NCI-H82 (cell line): ENCODE data around the gene ADAM29.
A peak's percentile ranks its signal among the peaks of the same experiment; 100 is the strongest.
"Not testable (repeated sequence)": the region's sequence is repeated elsewhere in the genome, so short reads cannot be mapped to it uniquely, and the experiment has no call there.

Source experiments
- DNase-seq: peaks from one replicate; lab custom pipeline; 2025; lab: John Stamatoyannopoulos, UW

The ADAM29 gene

DNA sequence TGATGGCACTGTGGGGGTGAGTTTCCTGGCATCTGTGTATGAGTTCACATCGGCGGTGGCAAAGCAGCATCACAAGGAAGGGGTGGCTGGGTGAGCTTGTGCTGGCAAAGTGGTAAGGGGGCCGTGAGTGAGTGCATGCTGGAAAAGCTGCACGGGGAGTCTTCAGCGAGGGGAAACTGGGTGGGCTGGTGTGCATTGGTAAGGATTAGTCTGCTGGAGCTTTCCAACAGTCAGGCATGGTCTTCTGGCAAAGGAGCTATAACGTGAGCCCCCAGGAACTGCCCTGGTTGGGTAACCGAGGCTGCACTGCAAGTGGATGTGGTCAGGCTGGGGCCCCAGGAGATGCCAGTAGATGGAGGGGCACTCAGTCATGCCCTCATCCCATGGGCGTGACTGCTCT, 30.7 kb downstream of the ADAM29 start:
- no peak for DNase-seq

DNA sequence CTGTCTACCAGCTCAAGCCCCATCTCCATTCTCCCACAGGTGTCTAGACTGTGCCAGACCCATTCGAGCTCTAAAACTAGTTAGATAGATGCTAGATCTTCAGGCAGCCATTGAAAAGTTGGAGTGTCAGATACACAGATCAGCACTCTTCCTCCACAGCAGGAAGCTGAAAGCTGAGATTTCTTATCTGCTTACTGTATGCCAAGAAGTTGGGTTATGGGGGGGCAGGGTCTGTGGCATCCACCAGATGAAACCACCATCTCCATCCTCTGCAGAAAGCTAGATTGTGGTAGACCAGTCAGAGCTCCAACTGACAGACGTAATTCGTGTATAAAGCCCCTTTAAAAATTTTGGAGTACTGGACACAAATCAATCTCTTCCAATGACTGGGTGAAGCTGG, 54.8 kb downstream of the ADAM29 start:
- no peak for DNase-seq

DNA sequence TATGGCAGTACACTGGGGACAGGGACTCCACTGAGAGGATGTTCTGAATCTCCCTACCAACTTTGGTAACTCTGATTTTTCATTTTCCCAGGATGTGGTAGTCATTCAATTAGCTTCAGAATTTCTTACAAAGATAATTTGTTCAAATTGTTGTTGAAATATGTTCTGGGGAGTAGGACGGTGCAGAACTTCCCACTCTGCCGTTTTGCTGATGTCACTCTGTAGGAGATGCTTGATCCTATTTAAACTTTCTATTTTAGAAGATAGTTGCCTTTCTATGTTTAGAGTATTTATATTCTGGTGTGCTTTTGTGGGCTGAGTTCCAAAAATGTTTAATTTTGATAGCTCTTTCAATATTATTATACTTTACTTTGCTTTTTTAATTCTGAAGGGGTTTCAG, 55.2 kb downstream of the ADAM29 start:
- DNase-seq, result no peak

DNA sequence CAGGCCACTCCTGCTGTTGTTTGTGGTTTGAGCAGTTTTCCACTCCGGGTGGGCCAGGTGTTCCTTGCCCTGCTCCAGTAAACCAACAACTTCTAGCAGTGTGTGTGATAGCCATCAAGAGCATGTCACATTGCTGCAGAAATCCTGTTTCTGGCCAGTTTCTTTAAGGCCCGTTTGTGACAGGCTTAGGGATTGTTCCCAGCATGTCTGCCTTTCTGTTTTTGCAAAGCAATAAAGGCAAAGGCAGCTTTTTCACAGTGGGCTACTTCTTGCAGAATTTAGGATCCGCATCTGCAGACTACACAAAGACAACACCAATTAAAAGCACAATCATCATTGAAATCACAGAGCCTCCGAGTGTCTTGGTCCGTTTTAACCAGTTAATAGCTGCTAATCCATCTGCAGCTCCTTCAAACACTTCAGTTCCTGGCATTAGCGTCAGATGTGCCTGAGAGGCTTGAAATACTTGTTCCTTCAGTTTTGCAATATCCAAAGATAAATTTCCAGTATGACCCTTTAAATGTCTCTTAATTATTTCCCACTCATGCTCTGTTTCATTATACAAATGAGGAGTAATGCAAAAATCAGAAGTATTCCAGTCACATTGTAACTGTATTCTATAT, 65.1 kb downstream of the ADAM29 start:
- peak; percentile 22 for DNase-seq

DNA sequence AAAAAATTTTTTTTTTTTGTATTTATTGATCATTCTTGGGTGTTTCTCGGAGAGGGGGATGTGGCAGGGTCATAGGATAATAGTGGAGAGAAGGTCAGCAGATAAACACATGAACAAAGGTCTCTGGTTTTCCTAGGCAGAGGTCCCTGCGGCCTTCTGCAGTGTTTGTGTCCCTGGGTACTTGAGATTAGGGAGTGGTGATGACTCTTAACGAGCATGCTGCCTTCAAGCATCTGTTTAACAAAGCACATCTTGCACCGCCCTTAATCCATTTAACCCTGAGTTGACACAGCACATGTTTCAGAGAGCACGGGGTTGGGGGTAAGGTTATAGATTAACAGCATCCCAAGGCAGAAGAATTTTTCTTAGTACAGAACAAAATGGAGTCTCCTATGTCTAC, 65.7 kb downstream of the ADAM29 start:
- not testable (repeated sequence) for DNase-seq

DNA sequence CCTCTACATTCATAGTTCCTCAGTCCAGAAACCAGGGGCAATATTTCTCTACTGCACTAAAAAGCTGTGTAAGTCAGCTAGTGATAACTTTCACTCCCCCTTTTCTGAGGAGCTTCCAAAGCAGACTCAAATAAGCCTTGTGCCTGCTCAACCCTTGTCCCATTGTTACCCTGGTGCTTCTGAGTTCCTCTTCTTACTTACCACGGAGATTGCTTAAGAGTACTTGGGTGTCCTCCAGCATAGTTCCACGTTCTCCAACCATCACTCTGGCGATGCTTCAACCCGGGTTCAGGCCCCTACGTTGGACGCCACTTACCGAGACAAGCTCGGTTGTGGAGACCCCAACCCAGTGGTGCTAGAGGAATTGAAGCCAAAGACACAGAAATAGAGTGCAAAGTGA, 71.6 kb downstream of the ADAM29 start:
- no peak for DNase-seq

DNA sequence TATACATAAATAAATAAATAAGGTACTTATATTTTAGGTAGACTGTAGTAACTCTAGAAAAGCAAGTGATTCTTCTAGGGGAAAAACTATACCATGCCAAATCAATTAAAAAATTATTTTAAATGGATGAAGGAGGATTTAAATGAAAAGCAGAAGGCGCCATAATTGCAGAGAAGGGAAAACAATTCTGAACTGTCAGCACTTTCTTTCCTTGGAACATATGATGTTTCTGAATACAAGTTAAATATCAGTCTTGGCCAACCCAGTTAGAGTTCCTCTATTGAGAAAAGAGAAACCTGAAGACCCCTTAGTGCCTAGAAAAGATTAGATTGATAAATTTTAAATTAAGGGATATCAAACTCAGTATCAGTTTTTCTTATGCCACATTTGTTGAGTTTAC, 75.8 kb downstream of the ADAM29 start:
- DNase-seq, result no peak

DNA sequence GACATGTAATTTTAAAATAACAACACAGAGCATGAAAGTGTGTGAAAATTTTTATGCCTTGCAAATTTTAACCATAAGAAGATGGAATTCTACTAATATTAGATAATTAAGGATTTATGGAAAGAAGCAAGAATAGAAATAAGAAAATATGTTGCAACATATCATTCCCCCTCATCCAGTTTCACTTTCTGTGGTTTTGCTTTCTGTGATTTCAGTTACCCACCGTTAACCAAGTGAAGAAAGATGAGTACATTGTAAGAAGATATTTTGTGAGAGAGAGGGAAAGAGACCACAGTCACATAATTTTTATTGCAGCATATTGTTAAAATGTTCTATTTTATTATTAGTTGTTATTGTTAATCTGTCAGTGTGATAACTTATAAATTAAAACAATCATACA, 77.9 kb downstream of the ADAM29 start:
- DNase-seq, result no peak

DNA sequence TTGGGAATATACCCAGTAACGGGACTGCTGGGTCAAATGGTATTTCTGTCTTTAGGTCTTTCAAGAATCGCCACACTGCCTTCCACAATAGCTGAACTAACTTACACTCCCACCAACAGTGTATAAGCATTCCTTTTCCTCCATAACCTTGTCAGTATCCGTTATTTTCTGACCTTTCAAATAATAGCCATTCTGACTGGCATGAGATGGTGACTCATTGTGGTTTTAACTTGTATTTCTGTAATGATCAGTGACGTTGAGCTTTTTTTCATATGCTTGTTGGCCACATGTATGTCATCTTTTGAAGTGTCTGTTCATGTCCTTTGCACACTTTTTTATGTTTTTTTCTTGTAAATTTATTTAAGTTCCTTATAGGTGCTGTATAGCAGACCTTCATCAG, 81.2 kb downstream of the ADAM29 start:
- DNase-seq, result no peak

DNA sequence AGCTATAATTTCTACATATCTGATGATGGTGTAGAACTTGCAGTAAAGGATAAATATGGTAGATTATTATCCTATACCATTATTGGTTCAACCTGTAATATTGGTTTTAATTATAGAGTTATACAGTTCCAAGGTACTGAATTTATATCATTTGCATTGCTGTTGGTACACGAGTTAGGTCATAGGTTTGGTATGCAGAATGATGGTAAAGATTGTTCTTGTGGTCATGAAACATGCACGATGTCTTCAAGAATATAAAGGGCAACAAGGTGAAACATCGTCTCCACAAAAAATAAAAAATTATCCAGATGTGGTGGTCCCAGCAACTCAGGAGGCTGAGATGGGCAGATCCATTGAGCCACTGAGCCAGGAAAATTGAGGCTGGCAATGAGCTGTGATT, 99.6 kb downstream of the ADAM29 start:
- no peak for DNase-seq

DNA sequence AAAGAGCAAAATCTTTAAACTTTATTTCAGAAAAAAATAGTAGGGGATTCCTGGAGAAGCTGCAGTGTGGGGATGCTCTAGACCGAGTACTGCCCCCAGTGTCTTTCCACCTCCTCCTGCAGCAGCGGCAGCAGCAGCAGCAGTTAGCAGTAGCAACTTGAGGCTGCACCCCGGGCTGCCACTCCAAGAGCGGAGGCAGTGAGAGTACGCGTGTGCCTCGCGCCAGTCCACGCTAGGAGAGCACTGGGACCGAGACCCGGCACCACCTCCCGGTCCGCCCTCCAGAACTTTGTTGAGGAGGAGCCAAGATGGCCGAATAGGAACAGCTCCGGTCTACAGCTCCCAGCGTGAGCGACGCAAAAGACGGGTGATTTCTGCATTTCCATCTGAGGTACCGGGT, 101.3 kb downstream of the ADAM29 start:
- DNase-seq, result not testable (repeated sequence)
